IPS-20b (cell line): ENCODE measurements around the gene FAM98C.
A peak's percentile ranks its signal among the peaks of the same experiment; 100 is the strongest.

Experiments
- H3K27ac ChIP-seq: one replicate; pipeline ENCODE4 v1.5.1; 2013; ENCODE audit warnings: low read length
- H3K27me3 ChIP-seq: 2 replicates; pipeline ENCODE4 v1.6.1; 2013; ENCODE audit warnings: mild to moderate bottlenecking, low read length, inconsistent platforms; ENCODE audit not compliant: insufficient read depth
- H3K36me3 ChIP-seq: 2 replicates; pipeline ENCODE4 v1.6.1; 2013; ENCODE audit warnings: low read depth, mild to moderate bottlenecking, inconsistent platforms, low read length, moderate library complexity; ENCODE audit not compliant: insufficient read depth
- H3K4me1 ChIP-seq: 2 replicates; pipeline ENCODE4 v1.6.1; 2013; ENCODE audit warnings: mild to moderate bottlenecking, control low read depth, inconsistent platforms, low read length, moderate library complexity; ENCODE audit not compliant: insufficient read depth
- H3K4me3 ChIP-seq: 2 replicates; pipeline ENCODE4 v1.5.1; 2013; ENCODE audit warnings: mild to moderate bottlenecking, low read length, inconsistent platforms
- H3K9ac ChIP-seq: 2 replicates; pipeline ENCODE4 v1.6.1; 2013; ENCODE audit warnings: low read depth, mild to moderate bottlenecking, inconsistent platforms, low read length, moderate library complexity
- H3K9me3 ChIP-seq: 2 replicates; pipeline ENCODE4 v1.6.1; 2013; ENCODE audit warnings: mild to moderate bottlenecking, low read depth, low read length, inconsistent platforms; ENCODE audit not compliant: insufficient read depth

The FAM98C gene

DNA sequence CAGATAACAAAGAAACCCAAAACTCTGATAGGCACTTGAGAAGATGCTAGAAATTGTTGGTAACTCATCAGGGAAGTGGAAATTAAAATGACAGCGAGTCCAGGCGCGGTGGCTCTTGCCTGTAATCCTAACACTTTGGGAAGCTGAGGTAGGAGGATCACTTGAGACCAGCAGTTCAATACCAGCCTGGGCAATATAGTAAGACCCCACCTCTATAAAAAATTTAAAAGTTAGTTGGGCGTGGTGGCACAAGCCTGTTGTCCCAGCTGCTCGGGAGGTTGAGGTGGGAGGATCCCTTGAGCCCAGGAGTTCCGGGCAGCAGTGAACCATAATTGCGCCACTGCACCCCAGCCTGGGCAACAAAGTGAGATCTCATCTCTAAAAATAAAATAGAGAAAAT lies 28.0 kb downstream of the FAM98C start:
- H3K27ac ChIP-seq, result no peak overlapping the region
- no peaks in the 10 kb centered on the region for H3K36me3 ChIP-seq
- H3K4me3 ChIP-seq, result no peak overlapping the region
- no peaks in the 10 kb centered on the region for H3K27me3 ChIP-seq
- H3K9ac ChIP-seq, result no peak overlapping the region
- H3K9me3 ChIP-seq, result no peaks in the 10 kb centered on the region
- H3K4me1 ChIP-seq, result peaks cover 13% of the 10 kb centered on the region; the same call in 1 of the 2 replicates

DNA sequence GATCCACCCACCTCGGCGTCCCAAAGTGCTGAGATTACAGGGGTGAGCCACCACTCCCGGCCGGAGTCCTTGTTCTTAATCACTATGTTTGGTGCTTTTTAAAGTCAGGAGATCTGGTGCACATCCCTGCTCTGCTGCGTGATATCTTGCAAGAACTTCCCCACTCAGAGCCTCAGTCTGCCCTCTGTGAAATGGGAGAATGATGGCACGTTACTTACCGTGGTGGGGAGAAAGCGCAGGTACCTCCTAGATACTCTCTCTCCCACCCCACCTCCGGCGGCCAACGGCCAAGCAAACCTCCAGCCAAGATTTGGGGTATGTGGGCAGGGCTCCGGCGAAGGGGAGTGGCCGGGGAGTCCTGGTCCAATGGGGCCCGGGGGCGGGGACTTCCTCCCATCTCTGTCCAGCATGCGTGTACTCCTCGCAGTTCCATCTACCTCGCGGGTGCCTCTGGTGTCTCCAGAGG lies 30.4 kb downstream of the FAM98C start, which contains the start of gene RYR1:
Gene RYR1, plus strand, starts transcription at position 424 of the 466 bp plus-strand sequence. CDS start 139 bp downstream, outside the sequence.
- Histone ChIP-seq H3K27me3 (no peaks in the 10 kb centered on the region), H3K27ac (no peak within 1 kb of the TSS), H3K9ac (peak within 1 kb of the TSS; percentile 72; the same call in 1 of the 2 replicates), H3K4me1 (peaks cover 9% of the 10 kb centered on the region; the same call in 1 of the 2 replicates), H3K4me3 (peak within 1 kb of the TSS; percentile 73), H3K36me3 (no peaks in the 10 kb centered on the region), H3K9me3 (no peaks in the 10 kb centered on the region)

DNA sequence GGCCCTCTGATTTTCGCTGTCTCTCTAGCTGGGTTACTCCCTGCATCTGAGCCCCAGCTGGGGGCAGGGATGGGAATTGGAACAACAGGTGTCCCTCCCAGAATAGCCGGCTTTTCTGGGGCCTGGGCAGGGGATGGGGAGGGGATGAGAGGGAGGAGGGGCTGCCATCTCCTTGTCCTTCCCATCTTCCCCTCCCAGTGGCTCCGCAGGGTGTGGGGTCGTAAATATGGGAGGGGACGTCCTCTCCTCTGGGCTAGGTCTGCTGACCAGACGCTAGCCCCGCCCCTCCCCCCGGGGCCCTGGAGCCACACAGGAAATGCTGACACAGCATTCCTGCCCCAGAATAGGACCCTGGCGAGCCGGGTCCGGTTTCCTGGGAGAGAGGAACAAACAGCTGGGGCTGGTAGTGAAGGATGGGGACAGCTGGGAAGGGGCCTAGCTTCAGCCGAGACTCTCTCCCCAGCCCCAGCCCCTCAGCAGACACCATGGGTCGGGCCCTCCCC lies 31.7 kb downstream of the FAM98C start:
- H3K4me3 ChIP-seq, result peak overlapping the region; percentile 73
- no peaks in the 10 kb centered on the region for H3K27me3 ChIP-seq
- H3K9me3 ChIP-seq, result no peaks in the 10 kb centered on the region
- H3K4me1 ChIP-seq, result peaks cover 9% of the 10 kb centered on the region; the same call in 1 of the 2 replicates
- peak overlapping the region; percentile 72; the same call in 1 of the 2 replicates for H3K9ac ChIP-seq
- no peaks in the 10 kb centered on the region for H3K36me3 ChIP-seq
- peak overlapping the region; percentile 99 for H3K27ac ChIP-seq

DNA sequence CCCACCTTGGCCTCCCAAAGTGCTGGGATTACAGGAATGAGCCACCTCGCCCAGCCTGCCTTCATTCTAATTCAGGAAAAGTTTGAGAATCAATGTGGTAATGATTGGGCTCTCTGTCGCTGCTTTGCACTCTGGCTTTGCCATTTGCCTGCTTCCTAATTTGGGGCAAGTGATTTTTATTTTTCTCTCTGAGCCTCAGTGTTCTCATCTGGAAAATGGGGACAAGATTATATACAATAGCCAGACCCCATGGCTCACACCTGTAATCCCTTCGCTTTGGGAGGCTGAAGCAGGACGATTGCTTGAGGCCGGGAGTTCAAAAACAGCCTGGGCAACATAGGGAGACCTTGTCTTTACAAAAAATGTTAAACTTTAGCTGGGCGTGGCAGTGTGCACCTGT lies 34.4 kb downstream of the FAM98C start:
- Histone ChIP-seq H3K27me3 (no peaks in the 10 kb centered on the region), H3K36me3 (no peaks in the 10 kb centered on the region), H3K9ac (no peak overlapping the region), H3K4me1 (peaks cover 9% of the 10 kb centered on the region; the same call in 1 of the 2 replicates), H3K27ac (no peak overlapping the region), H3K9me3 (no peaks in the 10 kb centered on the region), H3K4me3 (no peak overlapping the region)

DNA sequence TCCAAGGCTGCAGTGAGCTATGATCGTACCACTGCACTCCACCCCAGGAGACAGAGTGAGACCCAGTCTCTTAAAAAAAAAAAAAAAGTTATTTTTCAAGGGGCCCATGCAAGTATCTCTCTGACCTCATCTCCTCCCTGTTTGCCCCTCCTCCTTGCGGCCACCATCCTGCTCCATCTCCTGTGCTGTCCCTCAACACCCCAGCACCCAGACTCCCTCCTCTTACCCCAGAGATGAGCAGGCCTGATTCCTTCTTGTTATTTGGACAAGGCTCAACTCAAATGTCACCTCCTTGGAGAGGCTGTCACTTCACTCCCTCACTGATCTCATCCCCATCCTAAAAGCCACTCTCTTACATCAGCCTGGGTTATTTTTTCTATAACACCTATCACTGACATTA lies 35.0 kb downstream of the FAM98C start:
- H3K9me3 ChIP-seq, result no peaks in the 10 kb centered on the region
- peaks cover 5% of the 10 kb centered on the region; the same call in 1 of the 2 replicates for H3K36me3 ChIP-seq
- peaks cover 9% of the 10 kb centered on the region; the same call in 1 of the 2 replicates for H3K4me1 ChIP-seq

DNA sequence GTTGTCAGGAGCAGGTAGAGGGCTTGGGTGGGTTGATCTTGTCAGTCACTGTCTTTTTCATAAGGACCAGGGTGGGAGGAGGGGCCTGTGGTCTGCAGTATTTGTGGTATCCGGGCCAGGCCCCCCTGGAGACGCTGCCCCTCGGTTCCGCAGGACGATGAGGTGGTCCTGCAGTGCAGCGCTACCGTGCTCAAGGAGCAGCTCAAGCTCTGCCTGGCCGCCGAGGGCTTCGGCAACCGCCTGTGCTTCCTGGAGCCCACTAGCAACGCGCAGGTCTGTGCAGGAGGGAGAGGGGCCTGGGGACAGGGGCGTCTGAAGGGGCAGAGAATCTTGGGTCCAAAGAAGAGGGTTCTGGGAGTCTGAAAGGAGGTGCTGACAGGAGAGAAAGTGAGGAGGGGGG lies 37.7 kb downstream of the FAM98C start:
- no peaks in the 10 kb centered on the region; the same call in 1 of the 2 replicates for H3K4me1 ChIP-seq
- no peaks in the 10 kb centered on the region for H3K9me3 ChIP-seq
- peaks cover 29% of the 10 kb centered on the region; the same call in 1 of the 2 replicates for H3K36me3 ChIP-seq
- no peak overlapping the region for H3K27ac ChIP-seq
- H3K9ac ChIP-seq, result no peak overlapping the region
- no peak overlapping the region for H3K4me3 ChIP-seq
- H3K27me3 ChIP-seq, result no peaks in the 10 kb centered on the region

More for the DNA sequence above, 35.0 kb downstream of the FAM98C start:
- no peak overlapping the region for H3K27ac ChIP-seq
- no peak overlapping the region for H3K4me3 ChIP-seq
- no peak overlapping the region for H3K9ac ChIP-seq
- H3K27me3 ChIP-seq, result no peaks in the 10 kb centered on the region

DNA sequence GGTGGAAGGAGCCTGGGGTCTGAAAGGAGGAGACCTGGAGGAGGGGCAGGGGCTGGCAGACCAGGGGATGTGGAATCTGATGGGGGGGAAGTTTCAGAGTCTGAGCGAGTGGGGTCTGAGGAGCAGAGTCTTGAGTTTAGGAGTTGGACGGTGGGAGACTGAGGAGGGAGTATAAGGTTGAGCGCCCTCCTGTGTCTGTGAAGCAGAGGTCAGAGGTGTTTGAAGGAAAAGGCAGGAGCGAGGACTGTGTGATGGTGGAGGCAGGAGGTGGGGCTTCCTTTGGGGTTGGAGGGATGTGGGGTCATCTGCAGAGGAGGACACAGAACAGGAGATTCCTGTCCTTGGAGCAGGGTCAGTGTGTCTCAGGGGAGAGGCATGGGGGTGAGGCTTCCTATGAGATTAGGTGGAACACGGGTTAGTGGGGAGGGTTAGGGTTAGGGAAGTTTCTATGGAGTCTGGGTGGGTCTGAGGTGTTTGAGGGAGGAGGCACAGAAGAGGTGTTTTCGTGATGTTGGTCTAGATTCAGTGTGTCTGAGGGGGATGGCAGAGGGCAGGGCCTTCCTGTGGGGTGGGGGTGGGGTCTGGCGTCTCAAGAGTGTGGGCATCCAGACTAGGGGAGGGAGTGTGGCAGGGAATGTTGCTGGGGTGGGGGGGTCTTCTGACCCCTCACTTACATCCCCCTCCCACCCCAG lies 38.9 kb downstream of the FAM98C start:
- Histone ChIP-seq H3K27ac (no peak overlapping the region), H3K4me3 (no peak overlapping the region), H3K4me1 (no peaks in the 10 kb centered on the region; the same call in 1 of the 2 replicates), H3K27me3 (no peaks in the 10 kb centered on the region), H3K9ac (no peak overlapping the region; the same call in 1 of the 2 replicates), H3K9me3 (no peaks in the 10 kb centered on the region), H3K36me3 (peaks cover 39% of the 10 kb centered on the region)

DNA sequence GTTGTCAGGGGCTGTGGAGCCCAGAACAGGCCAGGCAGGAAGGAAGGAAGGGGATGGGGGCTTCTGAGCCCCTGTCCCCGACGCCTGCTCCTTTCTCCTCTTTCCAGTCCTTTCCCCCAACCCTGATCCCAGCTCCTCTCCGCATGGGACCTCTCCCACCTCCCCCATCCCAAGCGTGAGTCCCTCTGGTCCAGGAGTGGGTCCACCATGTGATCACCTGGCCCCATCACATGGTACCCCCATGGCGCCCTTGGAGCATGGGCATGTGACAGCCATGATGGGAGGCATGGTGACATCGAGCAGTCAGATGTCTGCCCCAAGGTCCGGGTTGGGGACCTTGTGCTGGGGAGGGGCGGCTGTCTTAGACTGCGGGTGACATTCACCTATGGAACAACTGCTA lies 39.8 kb downstream of the FAM98C start:
- H3K36me3 ChIP-seq, result peaks cover 39% of the 10 kb centered on the region
- H3K9me3 ChIP-seq, result no peaks in the 10 kb centered on the region
- H3K27ac ChIP-seq, result no peak overlapping the region
- H3K9ac ChIP-seq, result no peak overlapping the region
- no peaks in the 10 kb centered on the region; the same call in 1 of the 2 replicates for H3K4me1 ChIP-seq
- no peaks in the 10 kb centered on the region for H3K27me3 ChIP-seq
- no peak overlapping the region for H3K4me3 ChIP-seq

DNA sequence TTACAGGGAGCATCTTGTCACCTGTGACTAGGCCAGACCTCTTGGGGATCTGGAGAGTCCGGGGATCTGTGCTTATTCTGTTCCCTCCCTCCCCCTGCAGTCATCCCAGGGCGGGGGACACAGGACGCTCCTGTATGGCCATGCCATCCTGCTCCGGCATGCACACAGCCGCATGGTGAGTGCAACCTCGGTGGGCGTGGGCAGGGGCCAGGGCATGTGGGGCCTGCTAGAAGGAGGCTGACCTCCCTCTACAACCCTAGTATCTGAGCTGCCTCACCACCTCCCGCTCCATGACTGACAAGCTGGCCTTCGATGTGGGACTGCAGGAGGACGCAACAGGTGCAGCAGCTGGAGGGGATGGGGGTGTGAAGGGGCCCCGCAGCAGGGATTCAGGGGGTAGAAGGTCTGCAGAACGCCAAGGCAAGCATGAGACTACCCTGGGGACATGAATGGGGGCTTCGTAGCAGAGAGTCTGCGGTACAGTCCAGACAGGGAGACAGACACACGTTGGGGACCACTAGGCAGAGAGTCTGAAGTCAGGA lies 40.6 kb downstream of the FAM98C start:
- no peak overlapping the region for H3K27ac ChIP-seq
- no peaks in the 10 kb centered on the region for H3K27me3 ChIP-seq
- H3K36me3 ChIP-seq, result peaks cover 39% of the 10 kb centered on the region
- no peaks in the 10 kb centered on the region; the same call in 1 of the 2 replicates for H3K4me1 ChIP-seq
- no peaks in the 10 kb centered on the region for H3K9me3 ChIP-seq
- H3K9ac ChIP-seq, result no peak overlapping the region
- no peak overlapping the region for H3K4me3 ChIP-seq

DNA sequence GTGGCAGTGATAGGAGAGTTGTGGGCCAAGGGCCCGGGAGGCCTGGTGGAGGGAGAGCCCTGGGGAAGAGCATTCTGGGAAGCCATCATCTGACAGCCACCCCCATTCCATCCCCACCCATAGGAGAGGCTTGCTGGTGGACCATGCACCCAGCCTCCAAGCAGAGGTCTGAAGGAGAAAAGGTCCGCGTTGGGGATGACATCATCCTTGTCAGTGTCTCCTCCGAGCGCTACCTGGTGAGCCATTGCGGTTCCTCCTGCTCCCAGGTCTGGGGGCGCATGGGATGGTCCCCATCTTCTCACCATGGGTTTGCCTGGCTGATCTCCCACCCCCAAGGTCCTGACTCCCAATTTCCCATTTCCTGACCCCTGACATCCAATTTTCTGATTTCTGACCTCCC lies 41.1 kb downstream of the FAM98C start:
- Histone ChIP-seq H3K9ac (no peak overlapping the region), H3K27ac (no peak overlapping the region), H3K4me3 (no peak overlapping the region)

DNA sequence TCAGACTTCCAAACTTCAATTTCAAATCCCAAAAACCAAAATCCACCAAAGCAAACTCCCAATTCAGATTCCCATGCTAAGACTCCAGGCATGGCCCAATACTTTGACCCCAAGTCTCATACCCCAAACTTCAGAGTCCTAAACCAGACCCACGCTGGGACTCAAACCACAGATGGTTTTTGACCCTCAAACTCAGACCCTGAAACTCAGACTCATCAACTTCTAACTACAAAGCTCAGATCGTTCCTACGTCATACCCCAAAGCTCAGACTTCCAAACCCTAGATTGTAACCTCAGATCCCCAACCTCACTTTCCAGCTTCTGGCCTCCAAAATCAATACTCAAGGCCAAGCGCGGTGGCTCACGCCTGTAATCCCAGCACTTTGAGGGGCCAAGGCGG lies 42.5 kb downstream of the FAM98C start:
- Histone ChIP-seq H3K27me3 (no peaks in the 10 kb centered on the region), H3K36me3 (peaks cover 48% of the 10 kb centered on the region), H3K4me1 (no peaks in the 10 kb centered on the region; the same call in 1 of the 2 replicates), H3K4me3 (no peak overlapping the region), H3K27ac (no peak overlapping the region), H3K9ac (no peak overlapping the region), H3K9me3 (no peaks in the 10 kb centered on the region)

More for the DNA sequence above, 41.1 kb downstream of the FAM98C start:
- H3K4me1 ChIP-seq, result no peaks in the 10 kb centered on the region; the same call in 1 of the 2 replicates
- no peaks in the 10 kb centered on the region for H3K9me3 ChIP-seq
- no peaks in the 10 kb centered on the region for H3K27me3 ChIP-seq
- peaks cover 39% of the 10 kb centered on the region for H3K36me3 ChIP-seq
